GM20000 (cell line): ENCODE data around the gene TMEM225B.
"Not testable (repeated sequence)": the region's sequence is repeated elsewhere in the genome, so short reads cannot be mapped to it uniquely, and the experiment has no call there.

Source experiments
- DNase-seq: peaks from one replicate; pipeline ENCODE4 v3.0.0; 2012; ENCODE audit warnings: low spot score
- TF ChIP-seq, protein P1 (sequence below): IDR thresholded peaks from 2 replicates; pipeline ENCODE4 v1.5.1; 2012; ENCODE audit warnings: mild to moderate bottlenecking, control low read depth; ENCODE audit errors: extremely low read depth, missing control alignments

The TMEM225B gene

DNA sequence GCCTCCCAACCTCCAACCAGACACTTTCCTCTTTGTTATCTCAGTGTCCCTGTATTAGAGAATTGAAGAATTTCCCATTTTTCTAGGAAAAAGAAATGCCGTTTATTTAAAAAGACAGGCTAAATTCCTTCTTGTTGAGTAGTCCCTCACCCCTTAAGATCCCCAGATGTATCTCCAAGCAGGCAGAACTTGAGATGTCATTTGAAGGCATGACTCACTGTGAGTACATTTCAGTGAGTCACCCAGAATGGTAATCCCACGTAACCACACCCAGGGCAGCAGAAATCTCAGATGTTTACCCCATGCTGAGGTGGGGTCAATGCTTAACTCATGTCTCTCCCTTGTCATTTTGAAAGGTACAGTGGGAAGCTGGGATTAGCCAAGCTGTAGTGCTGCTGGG lies 35.2 kb upstream of the TMEM225B start:
- TF ChIP-seq, protein P1, sequence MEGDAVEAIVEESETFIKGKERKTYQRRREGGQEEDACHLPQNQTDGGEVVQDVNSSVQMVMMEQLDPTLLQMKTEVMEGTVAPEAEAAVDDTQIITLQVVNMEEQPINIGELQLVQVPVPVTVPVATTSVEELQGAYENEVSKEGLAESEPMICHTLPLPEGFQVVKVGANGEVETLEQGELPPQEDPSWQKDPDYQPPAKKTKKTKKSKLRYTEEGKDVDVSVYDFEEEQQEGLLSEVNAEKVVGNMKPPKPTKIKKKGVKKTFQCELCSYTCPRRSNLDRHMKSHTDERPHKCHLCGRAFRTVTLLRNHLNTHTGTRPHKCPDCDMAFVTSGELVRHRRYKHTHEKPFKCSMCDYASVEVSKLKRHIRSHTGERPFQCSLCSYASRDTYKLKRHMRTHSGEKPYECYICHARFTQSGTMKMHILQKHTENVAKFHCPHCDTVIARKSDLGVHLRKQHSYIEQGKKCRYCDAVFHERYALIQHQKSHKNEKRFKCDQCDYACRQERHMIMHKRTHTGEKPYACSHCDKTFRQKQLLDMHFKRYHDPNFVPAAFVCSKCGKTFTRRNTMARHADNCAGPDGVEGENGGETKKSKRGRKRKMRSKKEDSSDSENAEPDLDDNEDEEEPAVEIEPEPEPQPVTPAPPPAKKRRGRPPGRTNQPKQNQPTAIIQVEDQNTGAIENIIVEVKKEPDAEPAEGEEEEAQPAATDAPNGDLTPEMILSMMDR: no peak
- no peak for DNase-seq

DNA sequence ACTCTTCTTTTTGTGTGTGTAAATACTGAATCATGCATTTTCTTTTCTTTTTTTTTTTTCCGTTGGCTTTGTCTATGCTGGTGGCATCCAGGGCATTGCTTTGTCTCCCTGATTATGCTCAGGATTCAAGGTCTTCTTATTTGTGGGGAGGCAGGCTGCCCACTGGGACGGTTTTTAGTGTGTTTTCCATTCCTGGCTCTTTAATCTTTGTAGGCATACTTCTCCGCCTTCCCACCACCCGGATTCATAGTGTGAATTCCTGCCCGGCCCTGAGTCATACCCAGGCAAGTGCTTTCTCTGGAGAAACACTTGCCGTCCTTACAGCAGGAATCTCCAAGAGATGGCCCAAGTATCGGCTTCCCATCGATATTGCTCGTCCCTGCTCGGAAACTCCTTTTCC lies 34.4 kb upstream of the TMEM225B start:
- DNase-seq: no peak
- TF ChIP-seq, protein P1: no peak

DNA sequence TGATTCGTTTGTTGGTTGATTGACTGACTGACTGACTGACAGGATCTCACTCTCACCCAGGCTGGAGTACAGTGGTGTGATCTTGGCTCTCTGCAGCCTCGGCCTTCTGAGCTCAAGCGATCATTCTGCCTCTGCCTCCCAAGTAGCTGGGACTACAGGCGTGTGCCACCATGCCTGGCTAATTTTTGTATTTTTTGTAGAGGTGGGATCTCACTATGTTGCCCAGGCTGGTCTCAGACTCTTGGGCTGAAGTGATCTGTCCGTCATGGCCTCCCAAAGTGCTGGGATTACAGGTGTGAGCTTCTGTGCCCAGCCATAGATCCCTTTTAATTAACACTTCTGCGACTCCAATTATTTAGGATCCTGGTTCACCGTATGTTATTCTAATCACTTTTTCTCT lies 29.3 kb upstream of the TMEM225B start:
- not testable (repeated sequence) for DNase-seq

DNA sequence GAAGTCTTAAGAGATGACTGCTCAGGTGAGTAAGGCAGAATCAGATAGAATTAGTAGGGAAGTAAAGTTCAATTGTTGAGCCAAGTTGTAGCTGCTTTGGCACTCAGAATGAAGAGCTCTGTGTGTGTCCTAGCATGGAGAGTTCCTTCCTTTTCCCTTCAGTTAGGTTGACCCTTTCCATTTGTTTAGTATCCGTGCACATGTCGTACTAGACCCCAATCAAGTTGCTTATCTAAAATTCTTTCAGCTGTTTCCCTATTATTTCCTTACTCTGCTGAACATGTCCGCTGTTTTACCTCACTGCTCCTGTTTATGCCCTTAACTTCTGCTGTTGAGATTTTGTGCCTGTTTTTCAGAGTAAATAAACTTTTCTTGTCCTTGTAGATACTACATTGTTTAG lies 26.3 kb upstream of the TMEM225B start:
- TF ChIP-seq, protein P1: no peak
- DNase-seq: no peak

DNA sequence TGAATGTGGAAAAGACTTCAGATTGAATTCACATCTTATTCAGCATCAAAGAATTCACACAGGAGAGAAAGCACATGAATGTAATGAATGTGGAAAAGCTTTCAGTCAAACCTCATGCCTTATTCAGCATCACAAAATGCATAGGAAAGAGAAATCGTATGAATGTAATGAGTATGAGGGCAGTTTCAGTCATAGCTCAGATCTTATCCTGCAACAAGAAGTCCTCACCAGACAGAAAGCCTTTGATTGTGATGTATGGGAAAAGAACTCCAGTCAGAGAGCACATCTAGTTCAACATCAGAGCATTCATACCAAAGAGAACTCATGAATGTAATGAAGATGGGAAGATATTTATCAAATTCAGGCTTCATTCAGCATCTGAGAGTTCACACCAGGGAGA lies 24.8 kb upstream of the TMEM225B start:
- TF ChIP-seq, protein P1: no peak

DNA sequence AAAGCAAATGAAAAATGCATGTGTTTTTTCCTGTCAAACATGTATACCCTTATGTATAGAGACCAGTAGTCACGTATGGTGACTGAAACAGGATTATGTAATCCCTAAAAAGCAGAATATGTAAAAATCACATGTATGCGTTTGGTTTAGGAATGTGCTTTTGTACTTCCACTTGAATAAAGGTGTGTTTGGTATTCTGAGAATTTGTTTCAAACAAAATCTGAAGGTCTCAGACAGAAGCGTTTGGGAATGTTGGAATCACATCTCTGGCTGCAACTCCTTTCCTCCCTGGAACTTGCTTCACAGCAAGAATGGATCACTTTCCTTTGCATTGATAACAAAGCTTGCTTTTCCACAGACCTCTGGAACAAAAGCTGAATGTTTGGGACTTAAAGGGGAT lies 21.8 kb upstream of the TMEM225B start:
- TF ChIP-seq, protein P1: no peak
- DNase-seq: no peak

More for the DNA sequence above, 24.8 kb upstream of the TMEM225B start:
- no peak for DNase-seq

DNA sequence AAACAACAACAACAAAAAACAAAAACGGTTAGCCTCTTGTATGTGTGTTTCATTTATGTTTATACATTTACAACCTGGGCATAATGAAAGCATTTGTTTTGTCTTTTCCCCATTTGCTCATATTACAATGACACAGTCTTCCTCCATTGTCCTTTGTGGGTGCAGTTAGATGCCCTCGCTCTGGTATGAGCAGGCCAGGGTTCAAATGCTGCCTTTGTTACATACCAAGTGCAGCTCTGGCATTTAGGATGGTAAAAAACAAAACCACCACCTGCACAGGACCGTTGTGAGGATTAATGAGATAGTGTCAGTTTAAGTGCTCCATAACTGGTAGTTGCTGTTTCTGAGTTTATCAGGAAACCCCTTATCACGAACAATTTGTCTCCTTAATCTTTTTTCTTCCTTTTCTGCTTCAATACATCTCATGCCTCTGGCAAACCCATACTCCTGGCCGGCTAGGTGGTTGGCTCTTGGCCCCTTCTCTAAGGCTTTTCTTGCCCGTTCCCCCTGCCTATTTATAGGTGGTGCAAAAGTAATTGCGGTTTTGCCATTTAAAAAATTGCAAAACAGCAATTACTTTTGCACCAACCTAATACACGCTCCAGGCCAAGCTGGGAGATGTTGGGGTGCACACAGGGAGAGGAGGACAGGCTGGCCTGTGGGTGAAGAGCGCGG lies 18.6 kb upstream of the TMEM225B start:
- no peak for DNase-seq

More for the DNA sequence above, 18.6 kb upstream of the TMEM225B start:
- TF ChIP-seq, protein P1: no peak
